Neuronal stem cell (in vitro differentiated cells): ENCODE data around the gene TMED9. TPM values are rescaled to one million over a fixed set of nuclear protein-coding genes. Genes with fewer than 3 reads are reported as not detected.
A peak's percentile ranks its signal among the peaks of the same experiment; 100 is the strongest.

ENCODE experiments used
- DNase-seq: peaks from one replicate; pipeline ENCODE4 v3.0.0-alpha.2; 2013; ENCODE audit warnings: low spot score
- H2AFZ ChIP-seq: one replicate; pipeline ENCODE4 v1.6.1; 2013; ENCODE audit warnings: mild to moderate bottlenecking, low read length, inconsistent platforms
- H2AK5ac ChIP-seq: 2 replicates; pipeline ENCODE4 v1.6.1; 2013; ENCODE audit warnings: low read depth, mild to moderate bottlenecking, inconsistent platforms, low read length, moderate library complexity, mixed read lengths
- H2BK120ac ChIP-seq: 2 replicates; pipeline ENCODE4 v1.6.1; 2013; ENCODE audit warnings: low read depth, mild to moderate bottlenecking, inconsistent platforms, low read length, moderate library complexity, mixed read lengths
- H2BK12ac ChIP-seq: one replicate; pipeline ENCODE4 v1.6.1; 2013; ENCODE audit warnings: low read length, inconsistent platforms
- H2BK15ac ChIP-seq: 2 replicates; pipeline ENCODE4 v1.6.1; 2013; ENCODE audit warnings: mild to moderate bottlenecking, low read length, inconsistent platforms, mixed read lengths
- H2BK5ac ChIP-seq: one replicate; pipeline ENCODE4 v1.6.1; 2013; ENCODE audit warnings: inconsistent platforms, mild to moderate bottlenecking, low read length, moderate library complexity
- H3K14ac ChIP-seq: one replicate; pipeline ENCODE4 v1.6.1; 2013; ENCODE audit warnings: low read length, inconsistent platforms
- H3K18ac ChIP-seq: 2 replicates; pipeline ENCODE4 v1.6.1; 2013; ENCODE audit warnings: low read length, inconsistent platforms
- H3K23ac ChIP-seq: 2 replicates; pipeline ENCODE4 v1.6.1; 2013; ENCODE audit warnings: low read depth, mild to moderate bottlenecking, mixed read lengths, low read length, inconsistent platforms; ENCODE audit not compliant: poor library complexity
- H3K27ac ChIP-seq: replicated peaks from 3 replicates; pipeline ENCODE4 v1.5.1; 2013; ENCODE audit warnings: low read length, inconsistent platforms
- H3K27me3 ChIP-seq, 3 experiments: 2 replicates each; pipeline ENCODE4 v1.6.1; 2013; ENCODE audit warnings: low read length in 3 of 3, mild to moderate bottlenecking in 2 of 3, inconsistent platforms in 1 of 3, low read depth in 1 of 3, mixed read lengths in 1 of 3, moderate library complexity in 1 of 3; ENCODE audit not compliant: control insufficient read depth in 3 of 3, insufficient read depth in 3 of 3
- H3K36me3 ChIP-seq, 2 donors: replicated peaks in 1 of 2; 2 replicates each; pipeline ENCODE4 v1.6.1; 2013; ENCODE audit warnings: low read length in 2 of 2; ENCODE audit not compliant: control insufficient read depth in 2 of 2, insufficient read depth in 2 of 2
- H3K4ac ChIP-seq: 2 replicates; pipeline ENCODE4 v1.6.1; 2013; ENCODE audit warnings: inconsistent platforms, mild to moderate bottlenecking, low read length, moderate library complexity
- H3K4me1 ChIP-seq, 2 donors: 1 replicate in 1 of 2; 2 replicates in 1 of 2; pipeline ENCODE4 v1.6.1; 2013; ENCODE audit warnings: low read length in 2 of 2, low read depth in 1 of 2; ENCODE audit not compliant: control insufficient read depth in 2 of 2, insufficient read depth in 1 of 2
- H3K4me2 ChIP-seq: one replicate; pipeline ENCODE4 v1.6.1; 2013; ENCODE audit warnings: mild to moderate bottlenecking, low read length, inconsistent platforms; ENCODE audit not compliant: insufficient read depth, poor library complexity, severe bottlenecking
- H3K4me3 ChIP-seq, 2 donors: 2 replicates each; pipeline ENCODE4 v1.5.1; 2013; ENCODE audit warnings: low read length in 2 of 2, mild to moderate bottlenecking in 2 of 2, inconsistent platforms in 1 of 2, moderate library complexity in 1 of 2
- H3K79me1 ChIP-seq: one replicate; pipeline ENCODE4 v1.6.1; 2013; ENCODE audit warnings: low read depth, mild to moderate bottlenecking, inconsistent platforms, low read length, moderate library complexity
- H3K9ac ChIP-seq: one replicate; pipeline ENCODE4 v1.6.1; 2013; ENCODE audit warnings: mild to moderate bottlenecking, low read depth, low read length, inconsistent platforms; ENCODE audit not compliant: poor library complexity
- H3K9me3 ChIP-seq, 2 donors: replicated peaks in 1 of 2; 2 replicates each; pipeline versions ENCODE3 to v1.6.1; 2013; ENCODE audit warnings: low read length in 2 of 2, mild to moderate bottlenecking in 2 of 2, inconsistent platforms in 1 of 2, low read depth in 1 of 2, mixed read lengths in 1 of 2, moderate library complexity in 1 of 2; ENCODE audit not compliant: control insufficient read depth in 2 of 2, insufficient read depth in 1 of 2
- H4K8ac ChIP-seq: one replicate; pipeline ENCODE4 v1.6.1; 2013; ENCODE audit warnings: low read depth, mild to moderate bottlenecking, inconsistent platforms, low read length, moderate library complexity
- H4K91ac ChIP-seq: one replicate; pipeline ENCODE4 v1.6.1; 2013; ENCODE audit warnings: low read length, low read depth, mild to moderate bottlenecking, inconsistent platforms; ENCODE audit not compliant: poor library complexity
- WGBS, 2 donors: extraction: QIAGEN DNeasy Blood & Tissue Kit; methylation state at CpG; one replicate each; pipeline ENCODE4 v1.1.7; 2013; ENCODE audit warnings: missing lambda C conversion rate in 2 of 2, mixed read lengths in 1 of 2; ENCODE audit not compliant: insufficient read length in 2 of 2, insufficient replicate concordance in 1 of 2; ENCODE audit errors: extremely low coverage in 2 of 2; 5-methylcytosine and 5-hydroxymethylcytosine counted together
- polyA plus RNA-seq, 2 experiments: library from polyadenylated mRNA; stranded (reverse); fragments of 200-250 nt; gene quantifications; one replicate each; pipeline ENCODE4 v1.2.3, GENCODE V29; 2013

TMED9 gene
- polyA plus RNA-seq (2013, experiment 1 of 2) = 63.0 TPM
- polyA plus RNA-seq (2013, experiment 2 of 2) = 62.9 TPM

DNA sequence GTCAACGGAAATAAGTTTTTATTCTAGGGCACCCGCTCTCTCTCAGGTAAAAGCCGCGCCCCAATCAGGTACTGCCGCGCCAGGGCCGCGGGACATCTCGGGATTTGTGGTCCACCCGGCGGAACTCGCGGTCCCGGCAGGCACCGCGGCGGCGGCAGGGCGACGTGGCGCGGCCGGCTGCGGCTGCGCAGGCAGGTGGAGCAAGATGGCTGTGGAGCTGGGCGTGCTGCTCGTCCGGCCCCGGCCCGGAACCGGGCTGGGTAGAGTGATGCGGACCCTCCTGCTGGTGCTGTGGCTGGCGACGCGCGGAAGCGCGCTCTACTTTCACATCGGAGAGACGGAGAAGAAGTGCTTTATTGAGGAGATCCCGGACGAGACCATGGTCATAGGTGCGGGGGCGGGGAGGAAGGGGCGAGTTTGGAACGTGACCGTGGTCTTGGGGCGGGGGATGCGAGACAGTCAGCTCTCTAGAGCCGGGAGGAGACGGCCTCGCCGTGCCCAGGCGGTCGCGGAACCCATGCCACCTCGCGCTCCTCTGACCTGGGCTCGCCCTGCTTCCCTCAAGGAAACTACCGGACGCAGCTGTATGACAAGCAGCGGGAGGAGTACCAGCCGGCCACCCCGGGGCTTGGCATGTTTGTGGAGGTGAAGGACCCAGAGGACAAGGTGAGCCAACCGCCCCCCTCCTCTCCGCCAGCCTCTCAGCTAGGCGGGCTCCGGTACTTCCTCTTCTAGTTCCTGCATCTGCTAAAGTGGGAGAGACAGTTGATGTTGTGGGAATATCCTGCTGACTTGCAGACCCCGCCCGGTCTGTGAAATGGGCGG lies at the start of gene TMED9:
TMED9 (plus strand) TSS at position 194 of the 825 bp plus-strand sequence; CDS start at position 206, 12 bp downstream.
- H3K9me3 ChIP-seq = no peaks in the 10 kb centered on the region
- H3K4ac ChIP-seq = peak within 1 kb of the TSS; percentile 43
- peaks cover 29 to 39% of the 10 kb centered on the region in 2 donors for H3K36me3 ChIP-seq
- H2BK120ac ChIP-seq = no peak within 1 kb of the TSS
- peak within 1 kb of the TSS; percentile 85 to 99 for H3K4me3 ChIP-seq
- peak within 1 kb of the TSS; percentile 91 for H2BK5ac ChIP-seq
- WGBS, 2 donors = no CpG with 5 or more reads among the region's 71 CpGs
- peak within 1 kb of the TSS; percentile 61 for H3K18ac ChIP-seq
- H2AK5ac ChIP-seq = peak within 1 kb of the TSS; percentile 96
- no peak within 1 kb of the TSS for H2BK12ac ChIP-seq
- H3K9ac ChIP-seq = peak within 1 kb of the TSS; percentile 99
- peak within 1 kb of the TSS; percentile 51 for H2BK15ac ChIP-seq
- peak within 1 kb of the TSS; percentile 97 for H3K4me2 ChIP-seq
- H3K27ac ChIP-seq = peak within 1 kb of the TSS; percentile 43
- peak within 1 kb of the TSS; percentile 90 for H3K23ac ChIP-seq
- H3K14ac ChIP-seq = no peak within 1 kb of the TSS
- H3K27me3 ChIP-seq = peaks cover 0 to 25% (median 0%) of the 10 kb centered on the region in 3 experiments
- peak within 1 kb of the TSS; percentile 95 for H2AFZ ChIP-seq
- H4K8ac ChIP-seq = no peak within 1 kb of the TSS
- no peak within 1 kb of the TSS for H4K91ac ChIP-seq
- peaks cover 3 to 4% of the 10 kb centered on the region in 2 donors for H3K4me1 ChIP-seq
- H3K79me1 ChIP-seq = peaks cover 5% of the 10 kb centered on the region
- DNase-seq = peak; percentile 70

DNA sequence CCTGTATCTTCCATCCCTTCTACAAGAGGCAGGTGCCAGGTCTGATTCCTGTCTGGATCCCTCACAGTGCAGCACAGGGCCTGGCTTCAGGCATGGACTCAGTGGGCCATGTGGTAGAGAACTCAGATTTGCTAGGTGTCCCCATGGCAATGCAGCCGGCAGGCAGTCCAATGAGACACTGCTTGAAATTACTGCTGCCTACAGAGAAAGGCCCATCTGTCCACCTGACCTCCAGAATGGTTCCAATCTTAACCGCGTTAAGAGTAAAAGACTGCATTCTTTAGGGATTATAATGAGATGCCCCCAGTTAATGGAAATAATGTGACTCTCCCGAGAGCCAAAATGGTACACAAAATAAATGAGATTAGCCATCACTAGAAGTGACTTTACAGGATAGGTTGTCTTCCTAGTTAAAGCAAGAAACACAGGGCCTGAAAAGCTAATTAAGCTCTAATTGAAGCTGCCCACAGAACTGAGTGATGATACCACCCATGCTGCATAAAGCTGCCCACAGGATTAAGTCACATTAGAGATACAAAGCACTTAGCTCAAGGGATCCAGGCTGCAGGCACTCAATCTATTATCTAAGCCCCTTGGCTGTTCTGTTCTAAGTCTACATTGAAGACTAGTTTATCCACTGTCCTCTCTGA lies 49.1 kb upstream of the TMED9 start:
- H2AFZ ChIP-seq = no peak overlapping the region
- H3K27me3 ChIP-seq = no peaks in the 10 kb centered on the region
- H4K8ac ChIP-seq = no peak overlapping the region
- peak overlapping the region; percentile 64 for H3K27ac ChIP-seq
- no peak overlapping the region for H4K91ac ChIP-seq
- peak; percentile 66 for DNase-seq
- no peak overlapping the region for H3K14ac ChIP-seq
- no peak overlapping the region for H2BK15ac ChIP-seq
- H2AK5ac ChIP-seq = no peak overlapping the region
- no peak overlapping the region for H3K4me2 ChIP-seq
- no peak overlapping the region for H3K18ac ChIP-seq
- H2BK12ac ChIP-seq = no peak overlapping the region
- H3K79me1 ChIP-seq = no peaks in the 10 kb centered on the region
- WGBS, 2 donors = no CpG with 5 or more reads among the region's 4 CpGs
- no peak overlapping the region for H3K23ac ChIP-seq
- H3K9ac ChIP-seq = no peak overlapping the region
- H2BK120ac ChIP-seq = no peak overlapping the region
- peaks cover 12 to 59% of the 10 kb centered on the region in 2 donors for H3K36me3 ChIP-seq
- H3K4ac ChIP-seq = no peak overlapping the region
- H3K4me1 ChIP-seq = peaks cover 17 to 27% of the 10 kb centered on the region in 2 donors
- no peak overlapping the region for H2BK5ac ChIP-seq
- H3K9me3 ChIP-seq = no peaks in the 10 kb centered on the region
- H3K4me3 ChIP-seq = no peak overlapping the region

DNA sequence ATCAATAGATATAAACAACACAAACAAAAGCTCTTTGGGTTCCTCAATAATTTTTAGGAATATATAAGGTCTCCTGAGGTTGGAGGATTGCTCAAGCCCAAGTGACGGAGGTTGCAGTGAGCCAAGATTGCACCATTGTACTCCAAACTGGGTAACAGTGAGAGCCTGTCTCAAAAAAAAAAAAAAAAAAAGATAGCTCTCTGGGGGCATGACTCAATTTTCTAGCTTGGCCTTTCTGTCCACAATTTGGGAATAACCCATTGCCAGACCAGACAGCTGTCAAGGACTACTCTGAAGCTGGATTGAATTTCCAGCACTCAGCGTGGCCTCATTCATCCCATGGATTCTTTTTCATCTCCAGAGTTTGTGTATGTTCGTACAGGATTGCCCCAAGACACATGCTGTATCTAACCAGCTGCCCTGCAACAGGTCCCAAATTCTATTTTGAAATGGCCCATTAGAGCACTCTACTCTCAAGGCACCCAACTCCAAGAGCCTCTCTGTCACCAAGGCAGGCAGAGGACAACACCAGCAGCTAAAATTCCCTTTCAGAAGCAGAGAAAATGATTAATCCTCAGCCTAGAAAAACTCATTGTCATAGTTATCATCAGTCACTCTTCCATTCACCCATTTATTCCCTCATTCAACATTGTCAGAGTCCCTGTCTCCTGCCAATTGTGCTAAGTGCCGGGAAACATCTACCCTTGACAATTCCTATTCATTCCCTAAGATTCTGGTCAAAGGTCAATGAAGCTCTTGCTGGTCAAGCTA lies 46.3 kb upstream of the TMED9 start:
- no CpG with 5 or more reads among the region's 4 CpGs for WGBS, 2 donors
- H2BK120ac ChIP-seq = no peak overlapping the region
- H3K4me3 ChIP-seq = no peak overlapping the region
- H3K27me3 ChIP-seq = no peaks in the 10 kb centered on the region
- H2BK5ac ChIP-seq = no peak overlapping the region
- H3K23ac ChIP-seq = no peak overlapping the region
- no peak overlapping the region for H3K9ac ChIP-seq
- H4K91ac ChIP-seq = no peak overlapping the region
- H3K4me1 ChIP-seq = peaks cover 17 to 27% of the 10 kb centered on the region in 2 donors
- H3K27ac ChIP-seq = peak overlapping the region; percentile 14
- no peaks in the 10 kb centered on the region for H3K9me3 ChIP-seq
- no peak overlapping the region for H3K4ac ChIP-seq
- no peaks in the 10 kb centered on the region for H3K79me1 ChIP-seq
- H3K4me2 ChIP-seq = no peak overlapping the region
- no peak overlapping the region for H2BK15ac ChIP-seq
- no peak overlapping the region for H3K14ac ChIP-seq
- DNase-seq = no peak
- H2AK5ac ChIP-seq = no peak overlapping the region
- no peak overlapping the region for H2BK12ac ChIP-seq
- no peak overlapping the region for H3K18ac ChIP-seq
- peaks cover 6 to 59% of the 10 kb centered on the region in 2 donors for H3K36me3 ChIP-seq
- no peak overlapping the region for H2AFZ ChIP-seq
- H4K8ac ChIP-seq = no peak overlapping the region
